CD14-positive monocyte (primary cell): ENCODE results near the gene TADA3. TPM values are rescaled to one million over a fixed set of nuclear protein-coding genes. Genes with fewer than 3 reads are reported as not detected.
A peak's percentile ranks its signal among the peaks of the same experiment; 100 is the strongest.

Source experiments
- DNase-seq, 3 donors: peaks; one replicate each; pipeline ENCODE4 v3.0.0-alpha.2; 2011 to 2022
- H2AFZ ChIP-seq: 2 replicates; pipeline ENCODE4 v1.6.0; 2012; ENCODE audit warnings: mild to moderate bottlenecking, low read depth, low read length, inconsistent platforms; ENCODE audit not compliant: insufficient read depth, poor library complexity, severe bottlenecking
- H3K27ac ChIP-seq, 2 donors: 1 replicate in 1 of 2; 2 replicates in 1 of 2; pipeline ENCODE4 v1.5.1; 2012 to 2013; ENCODE audit warnings: low read length in 2 of 2, control low read depth in 1 of 2, inconsistent platforms in 1 of 2, low read depth in 1 of 2, mild to moderate bottlenecking in 1 of 2
- H3K27me3 ChIP-seq, 2 donors: one replicate each; pipeline versions ENCODE4 v1.6.0 to v1.6.1; 2011 to 2013; ENCODE audit warnings: low read length in 2 of 2; ENCODE audit not compliant: control insufficient read depth in 2 of 2, insufficient read depth in 2 of 2
- H3K36me3 ChIP-seq, 2 donors: replicated peaks in 1 of 2; 1 replicate in 1 of 2; 2 replicates in 1 of 2; pipeline versions ENCODE4 v1.5.1 to v1.6.1; 2012 to 2013; ENCODE audit warnings: low read length in 2 of 2, control low read depth in 1 of 2, inconsistent platforms in 1 of 2, mild to moderate bottlenecking in 1 of 2; ENCODE audit not compliant: insufficient read depth in 2 of 2, control insufficient read depth in 1 of 2
- H3K4me1 ChIP-seq, 2 donors: 1 replicate in 1 of 2; 2 replicates in 1 of 2; pipeline versions ENCODE4 v1.5.1 to v1.6.1; 2012 to 2013; ENCODE audit warnings: low read length in 2 of 2, control low read depth in 1 of 2, inconsistent platforms in 1 of 2, mild to moderate bottlenecking in 1 of 2, moderate library complexity in 1 of 2; ENCODE audit not compliant: insufficient read depth in 2 of 2, control insufficient read depth in 1 of 2
- H3K4me2 ChIP-seq: replicated peaks from 2 replicates; pipeline ENCODE3; 2012; ENCODE audit warnings: low read length, moderate library complexity, mild to moderate bottlenecking; ENCODE audit not compliant: poor library complexity, severe bottlenecking; ENCODE audit errors: extremely low read depth
- H3K4me3 ChIP-seq, 3 experiments: fragments of 200-600 bp in 1 of 3; sonication (generic) in 1 of 3; replicated peaks in 1 of 3; 1 replicate in 2 of 3; 2 replicates in 1 of 3; pipeline ENCODE4 v1.5.1; 2011 to 2013; ENCODE audit warnings: low read length in 3 of 3, mild to moderate bottlenecking in 3 of 3, control low read depth in 2 of 3, low read depth in 2 of 3, inconsistent platforms in 1 of 3, moderate library complexity in 1 of 3
- H3K79me2 ChIP-seq: 2 replicates; pipeline ENCODE4 v1.6.0; 2012; ENCODE audit warnings: mild to moderate bottlenecking, control low read depth, inconsistent platforms, low read length, moderate library complexity; ENCODE audit not compliant: insufficient read depth
- H3K9ac ChIP-seq: 2 replicates; pipeline ENCODE4 v1.6.0; 2017; ENCODE audit warnings: low read length, mild to moderate bottlenecking; ENCODE audit not compliant: insufficient read depth, poor library complexity, severe bottlenecking
- H3K9me3 ChIP-seq, 2 donors: replicated peaks in 1 of 2; 1 replicate in 1 of 2; 2 replicates in 1 of 2; pipeline versions ENCODE4 v1.5.1 to v1.6.1; 2012 to 2013; ENCODE audit warnings: low read length in 2 of 2, control low read depth in 1 of 2; ENCODE audit not compliant: control insufficient read depth in 1 of 2, insufficient read depth in 1 of 2
- H4K20me1 ChIP-seq: 2 replicates; pipeline ENCODE4 v1.6.0; 2012; ENCODE audit warnings: mild to moderate bottlenecking, low read length, control low read depth, moderate library complexity; ENCODE audit not compliant: insufficient read depth
- H3K27ac Mint-ChIP-seq, 7 donors: one replicate each; pipeline ENCODE4 v1.8.0; 2020; ENCODE audit warnings: mild to moderate bottlenecking in 7 of 7, mixed read lengths in 7 of 7, moderate library complexity in 6 of 7, inconsistent platforms in 2 of 7
- H3K27me3 Mint-ChIP-seq, 3 donors: one replicate each; pipeline ENCODE4 v1.8.0; 2021 to 2022; ENCODE audit warnings: low read depth in 3 of 3, mild to moderate bottlenecking in 3 of 3, mixed read lengths in 3 of 3, moderate library complexity in 3 of 3, inconsistent platforms in 1 of 3
- H3K36me3 Mint-ChIP-seq, 2 donors: one replicate each; pipeline ENCODE4 v1.8.0; 2020; ENCODE audit warnings: mixed read lengths in 2 of 2, inconsistent platforms in 1 of 2, mild to moderate bottlenecking in 1 of 2
- H3K4me1 Mint-ChIP-seq: one replicate; pipeline ENCODE4 v1.8.0; 2020; ENCODE audit warnings: mild to moderate bottlenecking, mixed read lengths
- H3K4me3 Mint-ChIP-seq, 2 donors: one replicate each; pipeline ENCODE4 v1.8.0; 2020; ENCODE audit warnings: mild to moderate bottlenecking in 2 of 2, mixed read lengths in 2 of 2, moderate library complexity in 1 of 2
- H3K9me3 Mint-ChIP-seq, 7 donors: one replicate each; pipeline ENCODE4 v1.8.0; 2020 to 2022; ENCODE audit warnings: mixed read lengths in 7 of 7, mild to moderate bottlenecking in 6 of 7, moderate library complexity in 6 of 7, inconsistent platforms in 2 of 7
- WGBS: methylation state at CpG from one replicate; pipeline ENCODE4 v1.1.5; 2013; ENCODE audit warnings: missing lambda C conversion rate; ENCODE audit not compliant: insufficient coverage; 5-methylcytosine and 5-hydroxymethylcytosine counted together
- intact Hi-C, 2 donors: fragments of 100-400 bp; cut with micrococcal nuclease; formaldehyde crosslinking; loops; one replicate each; pipeline versions ENCODE4 v1.15.0 to v1.15.1; 2023
- polyA plus RNA-seq, 3 donors: library from polyadenylated mRNA; depleted of rRNA in 1 of 3; unstranded in 2 of 3; stranded (reverse) in 1 of 3; fragments of 300-500 nt in 2 of 3; fragments of >200 nt in 1 of 3; fragmentation: Illumina TruSeq in 2 of 3; gene quantifications; 1 replicate in 2 of 3; 2 replicates in 1 of 3; pipeline ENCODE4 v1.2.3, GENCODE V29; 2012 to 2021
- TF ChIP-seq, protein P1 (sequence below): fragments of 200-600 bp; IDR thresholded peaks from one replicate; pipeline ENCODE4 v1.8.0; 2022; ENCODE audit warnings: antibody characterized with exemption, mild to moderate bottlenecking

TADA3 gene
- polyA plus RNA-seq, 3 donors: 36.1 to 47.2 (median 46.9) TPM

GRCh38 chr3:9806137-9806536 lies 13.9 kb upstream of the TADA3 start:
- peak overlapping the region in 3 of 7 donors; percentile 7 to 41 (median 26) for H3K27ac Mint-ChIP-seq
- Histone ChIP-seq H3K4me2 (no peak overlapping the region), H2AFZ (no peak overlapping the region), H3K79me2 (peaks cover 28% of the 10 kb centered on the region), H3K9ac (no peak overlapping the region), H3K27ac (no peak overlapping the region), H4K20me1 (peaks cover 58% of the 10 kb centered on the region), H3K9me3 (no peaks in the 10 kb centered on the region), H3K4me1 (peaks cover 16 to 20% of the 10 kb centered on the region in 2 donors), H3K36me3 (peaks cover 62 to 68% of the 10 kb centered on the region in 2 donors), H3K4me3 (no peak overlapping the region), H3K27me3 (no peaks in the 10 kb centered on the region)
- H3K27me3 Mint-ChIP-seq: peaks cover 0 to 3% (median 0%) of the 10 kb centered on the region in 3 donors
- intact Hi-C loops: no loop called here
- 100% methylated on average over 2 of the region's 12 CpGs for WGBS
- no peak overlapping the region for H3K4me3 Mint-ChIP-seq
- peaks cover 29% of the 10 kb centered on the region for H3K4me1 Mint-ChIP-seq
- DNase-seq: no peak
- TF ChIP-seq, protein P1, sequence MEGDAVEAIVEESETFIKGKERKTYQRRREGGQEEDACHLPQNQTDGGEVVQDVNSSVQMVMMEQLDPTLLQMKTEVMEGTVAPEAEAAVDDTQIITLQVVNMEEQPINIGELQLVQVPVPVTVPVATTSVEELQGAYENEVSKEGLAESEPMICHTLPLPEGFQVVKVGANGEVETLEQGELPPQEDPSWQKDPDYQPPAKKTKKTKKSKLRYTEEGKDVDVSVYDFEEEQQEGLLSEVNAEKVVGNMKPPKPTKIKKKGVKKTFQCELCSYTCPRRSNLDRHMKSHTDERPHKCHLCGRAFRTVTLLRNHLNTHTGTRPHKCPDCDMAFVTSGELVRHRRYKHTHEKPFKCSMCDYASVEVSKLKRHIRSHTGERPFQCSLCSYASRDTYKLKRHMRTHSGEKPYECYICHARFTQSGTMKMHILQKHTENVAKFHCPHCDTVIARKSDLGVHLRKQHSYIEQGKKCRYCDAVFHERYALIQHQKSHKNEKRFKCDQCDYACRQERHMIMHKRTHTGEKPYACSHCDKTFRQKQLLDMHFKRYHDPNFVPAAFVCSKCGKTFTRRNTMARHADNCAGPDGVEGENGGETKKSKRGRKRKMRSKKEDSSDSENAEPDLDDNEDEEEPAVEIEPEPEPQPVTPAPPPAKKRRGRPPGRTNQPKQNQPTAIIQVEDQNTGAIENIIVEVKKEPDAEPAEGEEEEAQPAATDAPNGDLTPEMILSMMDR: no peak
- peaks cover 61 to 70% of the 10 kb centered on the region in 2 donors for H3K36me3 Mint-ChIP-seq
- H3K9me3 Mint-ChIP-seq: peaks cover 0 to 2% (median 0%) of the 10 kb centered on the region in 7 donors

- peaks cover 70% of the 10 kb centered on the region for H4K20me1 ChIP-seq
- H3K27me3 ChIP-seq: no peaks in the 10 kb centered on the region
- 100% methylated on average over 1 of the region's 5 CpGs for WGBS
- DNase-seq: no peak
- no peak overlapping the region for H3K9ac ChIP-seq
- H3K4me1 ChIP-seq: peaks cover 8 to 10% of the 10 kb centered on the region in 2 donors
- H3K4me1 Mint-ChIP-seq: peaks cover 20% of the 10 kb centered on the region
- H3K9me3 Mint-ChIP-seq: no peaks in the 10 kb centered on the region
- H3K4me3 Mint-ChIP-seq: no peak overlapping the region
- H3K9me3 ChIP-seq: no peaks in the 10 kb centered on the region
- TF ChIP-seq, protein P1: no peak
- H3K79me2 ChIP-seq: peaks cover 35% of the 10 kb centered on the region
- no peak overlapping the region for H3K4me2 ChIP-seq
- no peak overlapping the region for H2AFZ ChIP-seq
- no peak overlapping the region for H3K4me3 ChIP-seq
- H3K27ac Mint-ChIP-seq: peak overlapping the region in 1 of 7 donors; percentile 32
- no peak overlapping the region for H3K27ac ChIP-seq
- intact Hi-C loops: no loop called here
- peaks cover 68 to 76% of the 10 kb centered on the region in 2 donors for H3K36me3 Mint-ChIP-seq
- H3K27me3 Mint-ChIP-seq: no peaks in the 10 kb centered on the region
- peaks cover 72 to 79% of the 10 kb centered on the region in 2 donors for H3K36me3 ChIP-seq
Observed at GRCh38 chr3:9804996-9805395, 12.7 kb upstream of the TADA3 start.
